COR-L47 (cell line): Measurements from ENCODE around the gene MRPL4.
"Not testable (repeated sequence)": the region's sequence is repeated elsewhere in the genome, so short reads cannot be mapped to it uniquely, and the experiment has no call there.

ENCODE experiments used
- DNase-seq: peaks from one replicate; lab custom pipeline; 2025; lab: John Stamatoyannopoulos, UW

The MRPL4 gene

DNA sequence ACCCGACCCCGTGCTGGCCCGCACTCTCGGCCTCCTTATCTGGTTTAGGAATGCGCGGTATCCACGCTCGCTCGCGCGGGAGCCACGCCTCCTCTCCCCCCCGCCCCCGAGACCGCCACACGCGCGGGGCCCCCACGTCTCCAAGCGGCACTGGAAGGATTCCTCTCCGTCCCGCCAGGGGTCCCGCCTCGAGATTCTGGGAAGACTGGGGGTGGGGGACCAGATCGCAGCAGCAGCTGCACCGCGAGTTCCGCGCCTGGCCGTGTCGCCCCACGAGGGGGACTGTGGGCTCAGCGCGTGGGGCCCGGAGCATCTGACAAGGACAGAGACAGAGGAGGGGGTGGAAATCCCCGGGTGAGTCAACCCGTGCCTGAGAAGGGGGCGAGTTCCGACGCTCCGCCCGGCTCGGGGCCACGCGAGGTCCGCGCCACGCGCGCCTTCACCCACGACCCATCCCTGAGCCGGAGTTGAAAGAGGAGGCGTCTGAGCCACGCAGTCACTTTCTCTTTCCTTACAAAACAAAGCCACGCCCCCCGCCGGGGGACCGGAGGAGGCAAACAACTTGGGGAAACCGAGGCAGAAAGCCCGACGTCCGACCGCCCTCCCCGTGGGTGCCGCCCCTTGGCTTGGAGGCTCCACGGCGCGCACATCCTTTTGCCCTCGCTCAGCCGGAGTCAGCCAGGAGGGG, 21.7 kb upstream of the MRPL4 start:
- DNase-seq: no peak

DNA sequence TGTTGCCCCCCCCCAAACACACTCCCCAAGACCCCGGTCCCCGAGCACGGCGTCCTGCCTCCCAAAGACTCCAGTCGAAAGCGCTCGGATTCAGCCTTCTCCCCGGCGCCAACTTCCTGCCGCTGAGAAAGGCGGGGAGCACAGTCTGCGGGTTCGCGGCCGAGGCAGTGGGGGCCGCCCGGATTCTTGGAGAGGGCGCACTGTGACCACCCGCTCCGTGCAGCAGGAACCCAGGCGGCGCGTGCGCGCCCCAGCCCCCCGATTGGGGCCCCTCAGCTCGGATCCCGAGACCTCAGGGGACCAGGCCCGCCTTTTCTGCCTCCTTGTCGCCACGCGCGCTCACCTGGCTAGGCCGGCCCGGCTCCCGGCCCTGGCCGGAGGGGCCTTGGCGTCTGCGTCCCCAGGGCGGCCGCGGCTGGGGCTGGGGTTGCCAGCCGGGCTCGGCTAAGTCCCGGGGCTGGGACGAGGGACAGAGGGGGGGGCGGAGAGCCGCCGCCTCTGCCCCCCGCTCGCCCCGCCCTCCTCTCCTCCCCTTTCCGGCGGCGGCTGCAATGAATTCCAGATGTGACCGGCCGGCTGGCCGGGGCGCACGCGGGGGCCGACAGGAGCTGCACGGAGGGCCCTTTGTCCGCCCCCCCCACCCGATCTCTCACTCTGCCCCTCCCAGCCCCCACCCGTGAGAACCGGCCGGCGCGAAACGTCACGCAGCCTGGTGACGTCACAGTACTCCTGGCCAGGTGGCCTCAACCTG, 21.0 kb upstream of the MRPL4 start, which contains the start of gene S1PR2:
TSS of gene S1PR2 (minus strand) at position 471 of the 751 bp plus-strand sequence. CDS start 6,426 bp downstream, outside the sequence.
- peak; percentile 69 for DNase-seq

- no peak for DNase-seq
Observed at GRCh38 chr19:10231612-10232228, 20.3 kb upstream of the MRPL4 start.

DNA sequence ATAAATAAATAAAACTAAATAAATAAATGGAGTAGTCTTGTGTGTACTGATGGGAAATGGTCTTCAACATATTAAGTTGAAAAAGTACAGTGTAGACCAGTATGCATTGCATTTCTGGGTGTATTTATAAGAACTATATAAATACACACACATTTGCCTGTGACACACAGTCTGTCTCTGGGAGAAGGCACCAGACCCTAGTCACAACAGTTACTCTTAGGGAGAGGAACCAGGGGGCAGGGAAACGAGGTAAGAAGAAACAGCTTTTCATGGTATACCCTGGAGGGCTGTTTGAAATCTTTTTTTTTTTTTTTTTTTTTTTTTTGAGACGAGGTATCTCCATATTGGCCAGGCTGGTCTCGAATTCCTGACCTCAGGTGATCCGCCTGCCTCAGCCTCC, 18.1 kb upstream of the MRPL4 start:
- DNase-seq: no peak

DNA sequence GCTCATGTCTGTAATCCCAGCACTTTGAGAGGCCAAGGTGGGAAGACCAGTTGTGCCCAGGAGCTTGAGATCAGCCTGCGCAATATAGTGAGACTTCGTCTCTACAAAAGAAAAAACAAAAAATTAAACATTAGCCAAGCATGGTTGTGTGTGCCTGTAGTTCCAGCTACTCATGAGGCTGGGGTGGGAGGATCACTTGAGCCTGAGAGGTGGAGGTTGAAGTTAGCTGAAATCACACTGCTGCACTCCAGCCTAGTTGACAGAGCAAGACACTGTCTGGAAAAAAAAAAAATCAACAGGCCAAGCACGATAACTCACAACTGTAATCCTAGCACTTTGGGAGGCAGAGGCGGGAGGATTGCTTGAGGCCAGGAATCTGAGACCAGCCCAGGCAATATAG, 17.0 kb upstream of the MRPL4 start:
- no peak for DNase-seq

- not testable (repeated sequence) for DNase-seq
Observed at GRCh38 chr19:10235409-10235808, 16.6 kb upstream of the MRPL4 start.

DNA sequence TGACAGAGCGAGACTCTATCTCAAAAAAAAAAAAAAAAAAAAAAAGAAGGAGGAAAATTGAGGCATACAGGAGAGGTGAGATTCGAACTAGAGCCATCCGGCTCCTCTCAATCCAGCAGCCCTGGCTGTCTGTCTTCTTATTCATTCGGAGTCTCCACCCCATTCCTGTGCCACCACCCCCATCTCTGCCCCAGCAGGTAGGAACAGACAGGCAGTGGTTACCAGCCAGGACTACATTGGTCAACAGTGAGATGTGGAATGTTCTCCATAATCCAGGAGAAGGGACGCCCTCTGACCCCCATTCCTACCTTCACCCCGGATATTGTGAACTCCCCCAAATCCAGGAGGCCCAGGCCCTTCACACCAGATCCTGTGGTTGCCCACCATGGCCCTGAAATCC, 14.3 kb upstream of the MRPL4 start:
- DNase-seq: no peak

DNA sequence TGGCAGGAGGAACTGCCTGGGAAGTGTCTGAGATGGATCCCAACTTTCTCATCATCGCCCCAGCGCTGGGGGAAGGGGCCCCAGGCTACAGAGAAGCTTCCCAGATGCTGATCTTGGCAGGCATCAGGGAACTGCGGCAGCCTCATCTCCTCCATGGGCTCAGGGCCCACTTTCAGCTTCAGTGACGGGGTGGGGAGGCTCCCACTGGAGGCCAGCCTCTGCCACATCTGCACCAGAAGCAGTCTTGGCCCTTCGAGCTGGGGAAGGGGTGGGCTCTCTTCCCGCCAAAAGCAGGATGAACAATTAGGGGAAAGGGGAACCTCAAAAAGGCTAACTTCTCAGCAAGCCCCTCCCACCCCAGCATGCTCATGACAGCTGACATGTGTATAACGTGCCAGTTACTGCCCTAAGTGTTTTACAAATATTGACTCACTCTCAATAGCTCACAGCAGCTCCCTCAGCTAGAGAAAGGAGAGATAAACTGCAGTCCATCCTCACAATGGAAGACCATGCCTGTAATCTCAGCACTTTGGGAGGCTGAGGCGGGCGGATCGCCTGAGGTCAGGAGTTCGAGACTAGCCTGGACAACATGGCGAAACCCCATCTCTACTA, 13.7 kb upstream of the MRPL4 start:
- DNase-seq: peak; percentile 88

DNA sequence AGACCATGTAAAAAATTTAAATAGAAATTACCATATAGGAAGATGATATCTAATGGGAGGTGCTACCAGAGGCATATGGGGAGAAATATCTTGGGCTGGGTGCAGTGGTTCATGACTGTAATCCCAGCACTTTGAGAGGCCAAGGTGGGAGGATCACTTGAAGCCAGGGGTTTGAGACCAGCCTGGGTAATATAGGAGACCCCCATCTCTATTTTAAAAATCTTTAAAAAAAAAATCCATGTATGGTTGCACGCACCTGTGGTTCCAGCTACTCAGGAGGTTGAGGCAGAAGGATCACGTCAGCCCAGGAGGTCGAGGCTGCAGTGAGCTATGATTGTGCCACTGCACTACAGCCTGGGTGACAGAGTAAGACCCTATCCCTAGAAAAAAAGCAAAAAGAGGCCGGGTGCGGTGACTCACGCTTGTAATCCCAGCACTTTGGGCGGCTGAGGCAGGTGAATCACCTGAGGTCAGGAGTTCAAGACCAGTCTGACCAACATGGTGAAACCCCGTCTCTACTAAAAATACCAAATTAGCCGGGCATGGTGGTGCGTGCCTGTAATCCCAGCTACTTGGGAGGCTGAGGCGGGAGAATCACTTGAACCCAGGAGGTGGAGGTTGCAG, 10.1 kb upstream of the MRPL4 start:
- not testable (repeated sequence) for DNase-seq

DNA sequence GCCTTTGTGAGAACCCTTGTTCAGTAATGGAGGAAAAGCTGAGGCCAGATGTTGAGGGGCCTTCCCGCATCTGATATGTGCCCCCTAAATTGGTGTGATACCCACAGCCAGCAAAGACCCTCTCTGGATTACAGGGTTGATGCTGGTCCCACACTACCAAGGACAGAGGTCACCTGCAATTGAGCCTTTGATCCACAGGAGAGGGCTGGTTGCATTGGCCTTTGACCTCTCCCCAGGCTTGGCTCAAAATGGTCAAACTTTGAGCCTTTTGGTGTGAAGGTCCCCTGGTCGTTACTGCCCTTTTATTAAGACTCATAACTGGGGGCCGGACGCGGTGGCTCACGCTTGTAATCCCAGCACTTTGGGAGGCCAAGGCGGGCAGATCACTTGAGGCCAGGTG, 8.4 kb upstream of the MRPL4 start:
- DNase-seq: no peak

DNA sequence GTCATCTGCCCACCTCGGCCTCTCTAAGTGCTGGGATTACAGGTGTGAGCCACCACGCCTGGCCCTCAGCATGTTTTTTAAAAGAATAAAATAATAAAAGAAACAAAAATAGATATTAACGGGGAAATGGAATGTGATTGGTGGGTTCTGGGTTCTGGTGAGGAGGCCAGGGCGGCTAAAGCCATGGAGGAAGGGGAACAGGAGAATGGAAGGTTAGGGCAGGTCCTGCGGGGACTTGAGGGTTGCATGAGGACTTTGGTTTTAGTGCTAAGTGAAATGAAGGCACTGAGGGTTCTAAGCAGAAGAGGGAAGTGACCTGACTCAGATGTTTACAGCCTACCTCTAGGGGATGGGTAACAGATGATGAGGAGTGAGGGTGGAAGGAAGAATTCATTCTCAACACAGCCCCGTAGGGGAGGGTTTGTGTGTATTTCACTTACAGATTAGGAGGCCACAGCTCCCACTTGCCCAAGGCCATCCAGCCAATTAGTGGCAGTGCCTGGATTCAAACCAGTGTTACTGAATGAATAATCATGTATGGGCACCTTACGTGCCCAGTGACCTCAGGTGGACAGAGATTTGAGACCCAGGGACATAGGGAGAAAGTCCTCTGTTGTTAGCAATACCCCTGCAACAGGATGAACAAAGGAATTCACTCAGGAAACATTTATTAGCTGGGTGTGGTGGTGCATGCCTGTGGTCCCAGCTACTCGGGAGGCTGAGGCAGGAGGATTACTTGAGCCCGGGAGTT, 6.7 kb upstream of the MRPL4 start:
- no peak for DNase-seq

- no peak for DNase-seq
Observed at GRCh38 chr19:10246511-10246910, 5.5 kb upstream of the MRPL4 start.

DNA sequence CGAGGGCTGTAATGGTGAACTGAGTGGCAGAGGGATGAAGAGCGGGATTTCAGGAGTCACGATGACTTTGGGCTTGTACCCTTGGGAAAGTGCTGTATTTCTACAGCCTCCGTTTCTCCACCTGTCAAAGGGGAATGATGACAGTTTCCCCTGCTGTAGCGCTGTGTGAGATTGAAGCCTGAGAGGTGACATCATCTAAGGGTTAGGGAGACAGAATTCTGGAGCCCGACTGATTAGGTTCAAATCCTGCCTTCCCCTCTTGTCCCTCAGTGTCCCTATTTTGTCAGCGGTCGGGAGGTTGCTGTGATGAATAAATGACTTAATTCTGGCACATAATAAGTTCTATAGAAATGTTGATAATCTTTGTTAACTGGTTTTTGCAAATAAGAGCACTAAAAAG, 693 bp downstream of the MRPL4 start:
- DNase-seq: no peak

GRCh38 chr19:10254244-10254643, 2.2 kb downstream of the MRPL4 start:
- DNase-seq: no peak

DNA sequence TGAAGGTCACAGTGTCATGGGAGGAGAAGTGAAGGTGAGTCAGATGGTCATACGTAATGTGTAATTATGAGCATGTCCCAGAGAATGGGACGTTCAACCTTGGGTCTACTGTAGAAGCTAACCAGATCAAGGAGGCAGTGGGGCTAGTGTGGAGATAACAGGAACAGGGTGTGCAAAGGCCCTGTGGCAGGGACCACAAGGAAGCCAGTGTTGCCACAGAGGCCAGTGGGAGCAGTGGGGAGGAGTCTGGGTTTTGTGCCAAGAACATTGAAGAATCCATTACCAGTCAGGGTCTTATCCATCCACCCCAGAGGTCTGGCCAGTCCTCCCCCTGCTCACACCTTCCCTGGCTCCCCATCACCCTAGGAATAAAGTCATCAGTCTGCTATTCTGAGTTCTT, 3.3 kb downstream of the MRPL4 start:
- no peak for DNase-seq

- no peak for DNase-seq
Observed at GRCh38 chr19:10256551-10256950, 4.5 kb downstream of the MRPL4 start.

- DNase-seq: no peak
Observed at GRCh38 chr19:10256970-10257615, 5.1 kb downstream of the MRPL4 start.

GRCh38 chr19:10258080-10258710, 6.2 kb downstream of the MRPL4 start:
- DNase-seq: no peak

DNA sequence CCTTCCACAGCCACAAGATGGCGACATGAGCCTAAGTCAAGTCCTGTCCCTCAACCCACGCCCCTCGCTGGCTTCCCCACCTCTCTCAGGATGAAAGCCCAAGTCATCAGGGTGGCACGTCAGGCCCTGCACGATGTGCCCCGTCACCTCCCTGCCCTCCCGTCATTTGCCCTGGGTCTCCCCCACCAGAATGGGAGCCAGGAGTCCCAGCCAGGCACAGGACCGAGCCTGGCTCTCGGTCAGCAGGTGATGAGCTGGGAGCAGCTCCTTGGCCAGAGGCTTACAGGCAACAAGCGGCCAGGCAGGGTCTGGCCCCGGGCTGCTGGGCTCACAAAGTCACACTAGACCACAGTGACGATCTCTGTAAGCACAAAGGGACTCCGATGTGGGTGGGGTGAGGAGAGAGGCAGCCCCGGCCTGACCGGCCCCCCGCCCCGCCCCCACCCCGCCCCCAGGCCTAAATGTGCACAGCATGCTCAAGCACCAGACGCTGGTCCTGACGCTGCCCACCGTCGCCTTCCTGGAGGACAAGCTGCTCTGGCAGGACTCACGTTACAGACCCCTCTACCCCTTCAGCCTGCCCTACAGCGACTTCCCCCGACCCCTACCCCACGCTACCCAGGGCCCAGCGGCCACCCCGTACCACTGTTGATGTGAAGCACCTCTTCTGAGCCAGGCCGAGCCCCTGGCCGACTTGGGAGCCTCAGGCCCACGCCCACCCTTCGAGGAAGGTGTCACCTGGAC, 7.3 kb downstream of the MRPL4 start:
- peak; percentile 82 for DNase-seq

DNA sequence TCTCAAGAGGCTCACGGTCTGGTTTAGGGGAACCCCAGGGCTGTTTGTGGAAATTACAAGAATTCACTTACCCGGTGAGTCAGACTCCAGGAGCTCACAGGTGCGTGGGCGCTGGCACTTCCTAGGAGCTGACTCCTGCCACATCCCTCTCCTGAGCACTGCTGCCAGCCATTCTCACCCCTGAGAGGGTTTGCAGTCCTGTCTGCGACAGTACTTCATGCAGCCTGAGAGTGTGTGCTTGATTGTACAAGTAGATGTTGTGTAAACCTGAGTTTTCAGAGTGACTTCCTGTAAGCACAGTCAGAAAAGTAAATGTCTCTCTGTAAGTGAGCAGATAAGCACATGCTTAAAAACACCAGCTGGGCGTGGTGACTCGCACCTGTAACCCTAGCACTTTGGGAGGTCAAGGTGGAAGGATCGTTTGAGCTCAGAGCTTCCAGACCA, 8.1 kb downstream of the MRPL4 start:
- no peak for DNase-seq
